ENCODE measurements around the gene AHCYL2.

GRCh38 chr7:129176916-129177710, 47.7 kb upstream of the AHCYL2 start:
- TF ChIP-seq GATA2 (IDR thresholded peaks at IDR 0.05; ENCODE audit: low read depth, low read length) (no peak), GATA3 (IDR thresholded peaks at IDR 0.05; ENCODE audit: low read depth, low read length) (no peak)
